IPS-18c (cell line): ENCODE results near the gene VPREB3.

Experiments used
- H3K4me3 ChIP-seq: 2 replicates; pipeline ENCODE4 v1.7.0; 2013; ENCODE audit warnings: low read depth, mild to moderate bottlenecking, low read length, moderate library complexity; ENCODE audit not compliant: insufficient read depth
- H3K9me3 ChIP-seq: one replicate; pipeline ENCODE4 v1.6.1; 2013; ENCODE audit warnings: mild to moderate bottlenecking, low read length, moderate library complexity; ENCODE audit not compliant: control insufficient read depth, insufficient read depth

The VPREB3 gene

DNA sequence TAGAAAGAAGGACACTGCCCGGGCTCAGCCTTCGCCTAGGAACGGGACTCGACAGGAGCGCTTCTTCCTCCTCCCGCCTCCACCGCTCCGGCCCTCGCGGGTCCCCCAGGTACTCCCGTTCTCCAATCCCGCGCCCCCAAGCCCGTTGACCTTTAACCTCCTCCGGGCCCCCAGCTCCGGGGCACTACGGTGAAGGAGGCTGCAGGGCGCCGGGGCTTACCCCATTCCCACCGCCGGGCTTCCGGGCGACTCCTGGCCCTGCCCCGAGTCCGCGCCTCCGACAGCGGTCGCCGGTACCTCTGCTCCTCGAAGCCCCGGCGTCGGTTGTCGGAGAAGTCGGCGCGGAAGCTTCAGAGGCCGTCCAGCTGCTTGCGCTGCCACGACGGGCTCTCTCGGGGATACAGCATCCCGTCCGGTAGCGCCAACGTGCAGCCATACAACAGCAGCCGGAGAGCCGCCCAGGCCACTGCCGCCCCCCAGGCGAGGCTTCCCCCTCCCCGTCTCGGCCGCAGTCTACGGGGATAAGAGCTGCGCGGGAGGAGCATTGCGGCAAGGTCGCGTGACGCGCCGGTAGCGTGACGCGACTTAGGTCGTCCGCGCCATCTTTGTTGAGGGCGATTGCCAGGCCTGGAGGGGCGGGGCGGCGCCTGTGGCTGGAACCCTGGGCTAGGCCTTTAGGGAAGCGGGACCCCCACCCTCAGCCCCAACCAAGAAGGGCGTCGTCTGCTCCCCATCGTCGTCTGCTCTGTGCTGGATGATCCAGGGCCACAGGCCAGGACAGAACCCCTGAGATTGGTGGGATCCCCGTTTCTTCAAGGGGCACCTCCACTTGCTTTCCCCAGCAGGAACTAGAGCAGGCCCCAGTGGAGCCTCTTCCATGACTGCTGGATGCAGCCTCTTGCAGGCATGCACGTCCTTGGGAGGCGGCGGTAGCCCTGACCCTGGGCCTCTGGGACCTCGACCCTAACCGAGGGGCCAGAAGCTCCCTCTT, 37.1 kb downstream of the VPREB3 start:
- Histone ChIP-seq H3K4me3 (peak overlapping the region; percentile 96), H3K9me3 (no peaks in the 10 kb centered on the region)

DNA sequence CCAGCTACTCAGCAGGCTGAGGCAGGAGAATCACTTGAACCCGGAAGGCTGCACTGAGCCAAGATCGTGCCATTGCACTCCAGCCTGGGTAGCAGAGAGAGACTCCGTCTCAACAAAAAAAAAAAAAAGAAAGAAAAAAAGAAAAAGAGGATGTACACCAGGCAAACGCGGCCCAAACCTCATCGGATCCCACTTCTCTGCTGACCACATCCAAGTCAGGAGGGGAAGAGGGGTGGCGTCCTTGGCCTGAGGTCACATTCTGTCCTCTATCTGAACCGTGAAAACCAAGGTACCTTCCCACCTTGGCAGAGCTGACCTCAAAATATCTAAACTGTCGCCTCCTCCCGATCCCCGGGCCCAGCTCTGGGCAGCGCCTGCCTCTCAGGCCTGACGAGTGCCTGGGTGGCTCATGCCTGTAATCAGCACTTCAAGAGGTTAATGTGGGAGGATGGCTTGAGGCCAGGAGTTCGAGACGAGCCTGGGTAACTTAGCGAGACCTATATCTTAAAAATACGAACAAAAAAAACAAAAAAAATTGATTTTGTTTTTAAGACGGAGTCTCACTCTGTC, 38.3 kb downstream of the VPREB3 start:
- Histone ChIP-seq H3K4me3 (peak overlapping the region; percentile 96; the same call in 1 of the 2 replicates), H3K9me3 (no peaks in the 10 kb centered on the region)

DNA sequence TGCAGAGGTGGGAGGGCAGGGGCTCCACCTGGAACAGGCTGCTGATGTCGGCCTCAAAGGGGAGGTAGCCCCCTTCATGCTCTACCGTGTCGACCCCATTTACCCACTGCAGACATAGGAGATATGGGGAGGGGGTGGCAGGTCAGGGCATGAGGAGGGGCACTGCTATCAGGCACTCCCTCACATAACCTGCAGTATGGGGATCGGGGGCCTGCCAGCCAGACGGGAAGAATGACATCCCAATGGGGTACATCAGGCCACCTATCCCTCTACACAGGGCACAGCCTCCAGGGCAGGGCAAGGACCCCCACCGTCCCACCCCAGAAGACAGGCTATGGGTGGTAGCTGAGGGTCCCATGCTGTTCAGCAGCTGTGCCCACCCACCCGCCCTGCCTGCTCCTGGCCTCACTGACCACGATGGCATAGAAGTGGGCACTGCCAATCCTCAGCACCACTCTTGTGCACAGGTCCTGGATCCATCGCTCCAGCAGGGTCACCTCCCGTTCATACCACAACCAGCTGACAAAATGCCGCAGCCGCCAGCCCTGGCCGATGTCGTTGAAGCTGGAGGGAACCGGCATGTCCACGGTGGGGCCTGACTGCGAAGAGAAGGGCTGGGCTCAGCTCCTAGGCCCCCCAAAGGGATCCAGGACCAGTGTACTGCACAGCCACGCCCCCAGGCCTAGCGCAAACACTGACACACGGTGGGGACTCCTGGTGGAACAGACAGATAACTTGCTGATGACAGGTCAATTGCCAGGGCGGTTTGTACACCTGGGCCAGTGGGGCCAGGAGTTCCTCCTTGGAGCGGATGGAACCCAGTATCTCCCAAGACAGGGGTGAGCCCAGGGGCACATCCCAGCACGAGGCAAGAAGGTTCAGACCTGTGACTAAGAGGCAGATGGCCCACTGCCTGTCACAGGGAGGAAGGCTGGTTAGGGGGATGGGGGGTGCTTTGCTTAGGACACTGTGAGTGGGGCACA, 39.3 kb downstream of the VPREB3 start:
- Histone ChIP-seq H3K9me3 (no peaks in the 10 kb centered on the region), H3K4me3 (no peak overlapping the region)

DNA sequence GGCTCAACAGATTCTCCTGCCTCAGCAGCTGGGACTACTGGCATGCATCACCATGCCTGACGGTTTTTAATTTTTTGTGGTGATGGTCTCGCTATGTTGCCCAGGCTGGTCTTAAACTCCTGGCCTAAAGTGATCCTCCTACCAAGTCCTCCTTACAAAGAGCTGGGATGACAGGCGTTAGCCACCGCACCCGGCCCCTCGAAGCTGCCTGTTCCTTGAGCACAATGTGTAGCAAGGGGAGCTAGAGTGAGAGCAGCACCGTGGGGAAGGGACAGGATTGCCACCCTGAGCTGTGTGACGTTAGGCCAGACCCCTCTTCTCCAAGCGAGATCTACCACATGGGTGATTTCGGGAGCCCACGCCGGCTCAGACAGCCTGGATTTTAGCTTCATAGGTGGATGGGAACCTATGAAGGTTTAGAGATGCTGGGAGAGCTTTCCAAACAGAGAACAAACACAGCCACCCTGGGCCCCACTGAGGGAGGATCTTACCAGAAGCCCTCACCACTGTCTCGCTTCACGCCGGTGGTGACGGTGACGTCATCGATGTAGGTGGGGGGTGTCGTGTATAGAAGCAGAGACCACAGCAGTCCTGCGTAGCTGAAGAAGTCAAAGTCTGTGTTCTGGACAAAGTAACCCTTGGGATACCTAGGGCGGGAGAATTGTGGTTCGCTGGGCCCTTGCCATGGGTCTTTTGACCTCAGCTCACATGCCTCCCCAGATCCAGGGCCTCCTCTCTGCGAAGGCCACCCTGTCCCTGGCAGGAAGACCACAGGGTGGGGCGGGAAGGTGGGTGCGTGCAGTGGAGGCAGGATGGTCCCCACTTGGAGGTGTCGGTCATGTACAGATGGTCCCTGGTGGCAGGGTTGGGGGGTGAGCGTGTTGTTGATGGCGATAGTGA, 40.3 kb downstream of the VPREB3 start:
- H3K9me3 ChIP-seq = no peaks in the 10 kb centered on the region
- no peak overlapping the region for H3K4me3 ChIP-seq

DNA sequence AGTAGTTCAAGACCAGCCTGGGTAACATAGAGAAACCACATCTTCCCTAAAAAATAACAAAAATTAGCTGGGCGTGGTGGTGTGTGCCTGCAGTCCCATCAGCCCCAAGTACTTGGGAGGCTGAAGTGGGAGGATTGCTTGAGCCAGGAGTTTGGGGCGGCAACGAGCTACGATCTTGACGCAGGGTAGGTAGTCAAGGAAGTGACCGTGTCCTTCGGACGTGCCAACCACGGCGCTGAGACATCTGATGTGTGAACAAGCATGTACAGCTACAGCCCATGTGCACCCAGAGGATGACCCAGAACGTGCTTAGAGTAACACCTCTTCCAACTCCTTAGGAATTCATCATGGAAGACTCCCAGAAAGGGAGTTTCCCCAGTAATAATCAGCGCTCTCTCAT, 42.0 kb downstream of the VPREB3 start:
- H3K4me3 ChIP-seq = no peak overlapping the region
- H3K9me3 ChIP-seq = no peaks in the 10 kb centered on the region

DNA sequence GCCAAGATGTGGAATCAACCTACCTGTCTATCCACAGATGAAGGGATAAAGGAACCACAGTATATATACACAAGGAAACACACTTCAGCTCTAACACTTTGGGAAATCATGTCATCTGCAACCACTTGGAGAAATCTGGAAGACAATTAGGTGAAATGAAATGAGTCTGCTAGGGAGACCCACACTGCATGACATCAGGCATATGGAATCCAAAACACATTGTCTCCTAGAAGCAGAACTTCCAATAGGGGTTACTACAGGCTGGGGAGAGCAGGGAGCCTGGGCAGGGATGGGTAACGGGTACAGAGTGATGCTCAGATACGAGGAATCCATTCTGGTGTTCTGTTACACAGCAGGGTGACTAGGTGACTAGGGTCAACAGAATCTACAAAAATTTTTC, 45.1 kb downstream of the VPREB3 start:
- Histone ChIP-seq H3K9me3 (no peaks in the 10 kb centered on the region), H3K4me3 (no peak overlapping the region)

DNA sequence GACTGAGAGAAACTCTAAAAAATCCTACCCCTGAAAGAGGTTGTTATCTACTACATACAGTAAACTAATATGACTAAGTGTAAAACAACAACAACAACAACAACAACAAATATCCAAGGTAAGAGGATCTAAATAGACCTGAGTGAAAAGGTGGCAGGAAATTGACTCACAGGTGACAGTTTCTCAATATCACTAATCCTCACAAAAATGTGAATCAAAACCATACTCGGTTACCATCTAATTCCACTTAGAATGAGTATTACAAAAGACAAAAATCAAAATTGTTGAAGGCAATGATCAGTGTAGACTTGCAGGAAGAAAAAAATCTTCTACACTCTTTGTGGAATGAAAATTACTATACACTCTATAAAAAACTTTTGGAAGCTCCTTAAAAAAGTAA, 46.0 kb downstream of the VPREB3 start:
- no peaks in the 10 kb centered on the region for H3K9me3 ChIP-seq
- no peak overlapping the region for H3K4me3 ChIP-seq

DNA sequence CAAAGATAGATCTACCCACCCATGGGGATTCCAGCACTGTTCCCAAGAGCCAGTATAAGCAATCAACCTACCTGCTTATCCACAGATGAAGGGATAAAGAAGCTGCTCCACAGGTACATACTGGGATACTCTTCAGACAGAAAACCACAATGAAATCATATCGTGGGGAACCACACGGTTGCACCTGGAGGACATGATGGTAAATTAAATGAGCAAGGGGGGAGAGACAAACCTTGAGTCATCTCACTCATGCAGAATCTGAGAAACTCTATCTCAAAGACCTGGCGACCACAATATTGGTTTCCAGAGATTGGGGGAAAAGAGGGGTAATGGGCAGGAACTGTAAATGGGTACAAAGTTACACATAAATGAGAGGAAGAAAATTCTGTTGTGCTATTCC, 48.9 kb downstream of the VPREB3 start:
- Histone ChIP-seq H3K4me3 (no peak overlapping the region), H3K9me3 (no peaks in the 10 kb centered on the region)

DNA sequence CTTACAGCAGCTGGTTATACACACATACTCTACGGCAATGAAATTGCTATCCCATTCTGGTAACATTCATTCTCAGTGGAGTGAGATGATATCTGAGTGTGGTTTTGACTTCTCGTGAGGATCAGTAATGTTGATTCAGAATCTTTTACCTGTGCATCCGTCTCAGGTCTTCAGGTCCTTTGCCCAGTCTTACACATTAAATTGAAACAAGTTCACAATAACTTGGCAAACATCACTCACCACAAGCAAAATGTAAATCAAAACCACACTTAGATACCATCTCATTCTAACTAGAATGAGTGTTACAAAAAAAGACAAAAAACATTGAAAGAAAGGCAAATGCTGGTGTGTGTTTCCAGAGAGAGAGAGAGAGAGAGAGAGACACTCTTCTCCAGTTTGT, 49.4 kb downstream of the VPREB3 start:
- no peak overlapping the region for H3K4me3 ChIP-seq
- H3K9me3 ChIP-seq = no peaks in the 10 kb centered on the region

DNA sequence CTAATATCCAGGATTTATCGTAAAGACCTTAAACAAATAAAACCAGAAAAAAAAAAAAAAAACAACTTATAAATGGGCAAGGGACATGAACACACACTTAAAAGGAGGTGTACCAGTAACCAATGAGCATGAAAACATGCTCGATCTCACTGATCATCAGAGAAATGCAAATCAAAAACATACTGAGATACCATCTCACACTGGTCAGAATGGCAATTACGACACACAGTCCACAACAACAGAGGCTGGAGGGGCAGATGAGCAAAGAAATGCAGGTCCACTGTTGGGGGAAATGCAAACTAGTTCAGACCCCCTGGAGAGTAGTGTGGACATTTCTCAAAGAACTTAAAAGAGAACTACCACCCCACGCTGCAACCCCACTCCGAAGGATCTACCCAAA, 50.2 kb downstream of the VPREB3 start:
- H3K9me3 ChIP-seq = no peaks in the 10 kb centered on the region
- no peak overlapping the region for H3K4me3 ChIP-seq
